Mucosa of rectum (tissue), 2 donors: Measurements from ENCODE around the gene TTLL5.
"Not testable (repeated sequence)": the region's sequence is repeated elsewhere in the genome, so short reads cannot be mapped to it uniquely, and the experiment has no call there.

Source experiments
- H3K27ac ChIP-seq, 2 donors: one replicate each; pipeline ENCODE4 v1.7.0; 2013; ENCODE audit warnings: inconsistent platforms in 2 of 2, low read depth in 2 of 2, low read length in 2 of 2
- H3K27me3 ChIP-seq, 2 donors: one replicate each; pipeline ENCODE4 v1.7.0; 2013; ENCODE audit warnings: low read length in 2 of 2; ENCODE audit not compliant: control insufficient read depth in 2 of 2, insufficient read depth in 2 of 2
- H3K36me3 ChIP-seq, 2 donors: one replicate each; pipeline ENCODE4 v1.7.0; 2013; ENCODE audit warnings: low read length in 2 of 2; ENCODE audit not compliant: control insufficient read depth in 2 of 2, insufficient read depth in 2 of 2
- H3K4me1 ChIP-seq, 2 donors: one replicate each; pipeline ENCODE4 v1.7.0; 2013; ENCODE audit warnings: low read length in 2 of 2, mild to moderate bottlenecking in 1 of 2; ENCODE audit not compliant: control insufficient read depth in 2 of 2, insufficient read depth in 2 of 2
- H3K4me3 ChIP-seq, 2 donors: one replicate each; pipeline ENCODE4 v1.7.0; 2013; ENCODE audit warnings: low read length in 2 of 2
- H3K9ac ChIP-seq, 2 donors: one replicate each; pipeline ENCODE4 v1.7.0; 2013; ENCODE audit warnings: low read length in 2 of 2, low read depth in 1 of 2, mild to moderate bottlenecking in 1 of 2
- H3K9me3 ChIP-seq, 2 donors: one replicate each; pipeline ENCODE4 v1.7.0; 2013; ENCODE audit warnings: low read length in 2 of 2; ENCODE audit not compliant: control insufficient read depth in 2 of 2
- donor health status: healthy.
- donor health status: Normal muscosa, but diverticular disease.

The TTLL5 gene

DNA sequence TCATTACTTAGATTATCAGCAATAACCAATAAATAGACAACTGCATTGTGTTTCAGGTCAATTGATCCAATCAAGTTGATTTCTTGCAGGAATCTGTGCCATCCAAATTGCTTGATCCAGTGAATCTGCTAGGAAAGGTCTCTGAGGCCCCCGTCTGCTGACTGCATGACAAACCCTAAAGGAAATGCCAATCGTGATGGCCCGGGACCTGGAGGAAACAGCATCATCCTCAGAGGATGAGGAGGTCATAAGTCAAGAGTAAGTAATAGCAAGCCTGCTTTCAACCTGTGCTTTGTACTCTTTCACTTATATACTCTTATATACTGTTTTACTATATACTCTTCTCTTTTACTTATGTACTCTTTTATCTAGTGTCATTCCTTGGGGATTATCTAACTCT lies 1.9 kb downstream of the TTLL5 start:
- no peaks in the 10 kb centered on the region for H3K9me3 ChIP-seq
- peaks cover 12 to 15% of the 10 kb centered on the region in 2 donors for H3K4me1 ChIP-seq
- peaks cover 0 to 10% of the 10 kb centered on the region in 2 donors for H3K36me3 ChIP-seq
- no peak overlapping the region for H3K4me3 ChIP-seq
- H3K27ac ChIP-seq: no peak overlapping the region
- H3K27me3 ChIP-seq: no peaks in the 10 kb centered on the region
- H3K9ac ChIP-seq: no peak overlapping the region

DNA sequence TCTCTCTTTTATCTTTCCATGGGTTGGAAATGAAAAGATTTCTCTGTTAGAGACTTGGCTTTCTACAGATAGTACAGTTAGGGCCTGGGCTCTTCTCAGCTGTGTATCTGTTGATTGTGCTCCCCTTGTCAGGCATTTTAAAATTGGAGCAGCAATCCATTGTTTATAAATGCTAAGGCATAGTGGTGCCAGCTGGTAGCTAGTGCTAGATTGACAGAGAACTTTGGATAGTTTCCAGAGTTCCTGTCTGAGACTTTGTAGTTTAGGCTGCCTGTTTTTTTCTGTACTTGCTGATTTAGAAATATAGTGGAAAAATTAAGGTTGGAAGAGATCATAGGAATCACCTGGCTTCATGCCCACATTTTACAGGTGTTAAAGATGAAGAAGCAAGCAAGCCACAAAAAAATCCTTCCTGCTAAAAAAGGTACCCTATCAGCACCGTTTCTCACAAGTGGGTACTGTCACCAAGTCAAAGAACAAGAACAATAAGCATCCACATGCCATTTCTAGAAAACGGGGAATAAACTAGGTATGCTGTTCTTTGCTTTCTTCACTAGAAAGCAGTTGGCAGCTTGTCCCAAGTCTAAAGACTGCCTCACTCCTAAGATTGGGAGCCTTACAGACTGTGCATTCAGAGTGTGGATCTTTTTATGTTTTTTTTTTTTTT lies 6.2 kb downstream of the TTLL5 start:
- Histone ChIP-seq H3K9ac (no peak overlapping the region), H3K27me3 (no peaks in the 10 kb centered on the region), H3K9me3 (no peaks in the 10 kb centered on the region), H3K36me3 (peaks cover 17 to 18% of the 10 kb centered on the region in 2 donors), H3K27ac (no peak overlapping the region), H3K4me1 (no peaks in the 10 kb centered on the region), H3K4me3 (no peak overlapping the region)

DNA sequence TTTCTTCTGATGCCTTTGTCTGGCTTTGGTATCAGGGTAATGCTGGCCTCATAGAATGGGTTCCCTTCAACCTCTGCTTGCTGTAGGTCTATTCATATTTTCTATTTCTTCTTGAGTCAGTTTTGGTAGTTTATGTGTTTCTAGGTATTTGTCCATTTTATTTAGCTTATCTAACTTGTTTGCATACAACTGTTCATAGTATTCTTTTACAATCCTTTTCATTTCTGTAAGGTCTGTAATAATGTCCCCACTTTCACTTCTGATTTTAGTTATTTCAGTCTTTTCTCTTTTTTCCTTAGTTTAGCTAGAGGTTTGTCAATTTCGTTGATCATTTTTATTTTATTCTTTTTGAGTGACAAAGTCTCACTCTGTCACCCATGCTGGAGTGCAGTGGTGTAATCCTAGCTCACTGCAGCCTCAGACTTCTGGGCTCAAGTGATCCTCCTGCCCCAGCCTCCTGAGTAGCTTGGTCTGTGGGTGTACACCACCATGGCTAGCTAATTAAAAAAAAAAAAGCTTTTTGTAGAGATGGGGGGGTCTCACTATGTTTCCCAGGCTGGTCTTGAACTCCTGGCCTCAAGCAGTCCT lies 11.7 kb downstream of the TTLL5 start:
- Histone ChIP-seq H3K4me1 (no peaks in the 10 kb centered on the region), H3K4me3 (no peak overlapping the region), H3K9me3 (no peaks in the 10 kb centered on the region), H3K9ac (no peak overlapping the region), H3K27ac (no peak overlapping the region), H3K36me3 (peaks cover 7 to 18% of the 10 kb centered on the region in 2 donors), H3K27me3 (no peaks in the 10 kb centered on the region)

DNA sequence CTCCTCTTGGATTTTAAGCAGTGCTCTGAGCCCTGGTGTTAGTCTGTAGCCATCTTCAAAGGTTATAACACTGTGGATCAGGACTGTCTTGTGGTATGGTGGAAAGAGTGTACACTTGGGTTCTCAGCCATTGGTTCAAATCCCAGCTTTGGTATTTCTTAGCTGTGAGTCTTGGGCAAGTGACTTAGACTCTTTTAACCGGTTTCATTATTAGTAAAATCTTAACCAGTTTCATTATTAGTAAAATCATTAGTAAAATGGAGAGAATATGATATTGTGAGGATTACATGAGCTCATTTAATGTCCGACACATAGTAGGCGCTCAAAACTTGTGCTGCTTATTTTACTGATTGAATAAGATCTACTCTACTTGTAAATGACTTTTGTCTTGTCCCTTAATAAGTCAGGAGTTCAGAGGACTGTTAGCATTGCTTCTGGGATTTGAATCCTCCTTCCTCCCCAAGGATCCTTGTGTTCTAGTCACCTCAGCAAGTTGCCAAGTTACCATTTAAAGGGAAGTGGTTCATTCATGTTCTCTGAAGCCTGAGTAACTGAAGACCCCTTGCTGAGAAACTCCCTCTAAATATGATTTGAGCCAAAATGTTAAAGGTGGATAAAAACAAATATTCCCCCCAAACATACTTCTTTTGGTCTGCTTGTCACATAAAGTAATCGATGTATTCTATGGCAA lies 12.4 kb downstream of the TTLL5 start:
- no peak overlapping the region for H3K27ac ChIP-seq
- peaks cover 7 to 18% of the 10 kb centered on the region in 2 donors for H3K36me3 ChIP-seq
- no peaks in the 10 kb centered on the region for H3K27me3 ChIP-seq
- no peaks in the 10 kb centered on the region for H3K4me1 ChIP-seq
- H3K9me3 ChIP-seq: no peaks in the 10 kb centered on the region
- no peak overlapping the region for H3K9ac ChIP-seq
- no peak overlapping the region for H3K4me3 ChIP-seq

DNA sequence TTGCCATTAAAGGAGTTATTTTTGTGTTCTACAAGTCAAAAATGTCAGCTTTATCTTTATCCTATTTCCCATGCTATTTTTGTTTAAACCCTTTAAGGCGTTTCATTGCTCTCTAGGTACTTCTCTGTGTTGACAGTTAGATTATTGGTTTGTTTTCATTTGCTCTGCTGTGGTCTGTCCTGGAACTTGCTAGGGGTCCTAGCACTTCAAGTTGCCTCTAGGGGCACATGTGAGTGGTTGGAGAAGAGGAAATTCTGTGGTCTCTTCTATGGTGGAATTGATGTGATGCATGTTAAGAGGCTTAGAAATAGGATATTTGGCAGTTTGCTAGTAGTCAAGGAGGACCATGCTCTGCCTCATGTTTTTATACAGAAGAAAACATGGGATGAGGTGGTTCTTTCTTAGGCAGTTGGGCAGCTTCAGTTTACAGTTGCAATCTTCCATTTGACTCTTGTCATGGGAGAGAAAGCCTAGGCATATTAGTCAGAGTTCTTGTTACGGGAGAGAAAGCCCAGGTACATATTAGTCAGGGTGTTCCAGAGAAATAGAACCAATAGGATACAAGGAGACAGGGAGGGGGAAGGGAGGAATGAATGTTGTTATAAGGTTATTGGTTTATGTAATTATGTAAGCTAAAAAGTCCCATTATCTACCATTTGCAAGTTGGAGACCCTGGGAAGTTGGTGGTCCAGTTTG lies 14.4 kb downstream of the TTLL5 start:
- peaks cover 1 to 6% of the 10 kb centered on the region in 2 donors for H3K36me3 ChIP-seq
- H3K4me1 ChIP-seq: no peaks in the 10 kb centered on the region
- no peak overlapping the region for H3K27ac ChIP-seq
- H3K9ac ChIP-seq: no peak overlapping the region
- no peaks in the 10 kb centered on the region for H3K27me3 ChIP-seq
- no peak overlapping the region for H3K4me3 ChIP-seq
- no peaks in the 10 kb centered on the region for H3K9me3 ChIP-seq

DNA sequence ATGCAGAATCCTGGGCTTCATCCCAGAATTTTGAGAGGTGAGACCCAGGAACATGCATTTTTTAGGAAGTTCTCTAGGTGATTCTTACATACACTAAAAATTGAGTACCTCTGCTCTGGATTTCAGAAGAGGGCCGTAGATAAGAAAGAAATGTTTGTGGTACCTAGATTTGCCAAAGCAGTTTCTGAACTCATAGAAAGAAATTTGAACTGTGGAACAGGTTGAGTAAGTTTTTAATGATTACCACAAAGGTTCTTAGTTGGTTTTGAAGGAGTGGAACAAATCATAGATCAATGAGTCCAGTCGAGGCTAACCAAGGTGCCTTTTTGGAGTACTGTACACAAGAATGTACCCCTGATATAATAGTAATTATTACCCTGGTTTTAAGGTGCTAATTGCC lies 24.9 kb downstream of the TTLL5 start:
- H3K4me1 ChIP-seq: no peaks in the 10 kb centered on the region
- peaks cover 21% of the 10 kb centered on the region in 2 donors for H3K36me3 ChIP-seq
- no peaks in the 10 kb centered on the region for H3K27me3 ChIP-seq
- H3K9ac ChIP-seq: no peak overlapping the region
- H3K4me3 ChIP-seq: no peak overlapping the region
- no peaks in the 10 kb centered on the region for H3K9me3 ChIP-seq
- H3K27ac ChIP-seq: no peak overlapping the region

DNA sequence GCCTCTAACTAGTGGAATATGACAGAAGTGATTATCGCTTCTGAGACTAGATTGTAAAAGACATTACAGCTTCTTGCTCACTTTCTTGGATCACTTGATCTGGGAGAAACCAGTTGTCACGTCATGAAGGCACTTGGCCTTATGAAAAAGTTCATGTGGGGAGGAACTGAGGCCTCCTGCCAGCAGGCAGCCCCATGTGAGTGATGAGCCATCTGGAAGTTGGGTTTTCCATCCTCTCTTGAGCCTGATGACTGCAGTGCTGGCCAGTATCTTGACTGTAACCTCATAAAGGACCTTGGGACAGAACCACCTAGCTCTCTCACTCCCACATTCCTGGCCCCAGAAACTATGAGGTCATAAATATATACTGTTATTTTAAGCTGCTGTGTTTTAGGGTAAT lies 28.0 kb downstream of the TTLL5 start:
- Histone ChIP-seq H3K9ac (no peak overlapping the region), H3K4me3 (no peak overlapping the region), H3K36me3 (peaks cover 16 to 26% of the 10 kb centered on the region in 2 donors), H3K4me1 (no peaks in the 10 kb centered on the region), H3K9me3 (no peaks in the 10 kb centered on the region), H3K27me3 (no peaks in the 10 kb centered on the region), H3K27ac (no peak overlapping the region)

DNA sequence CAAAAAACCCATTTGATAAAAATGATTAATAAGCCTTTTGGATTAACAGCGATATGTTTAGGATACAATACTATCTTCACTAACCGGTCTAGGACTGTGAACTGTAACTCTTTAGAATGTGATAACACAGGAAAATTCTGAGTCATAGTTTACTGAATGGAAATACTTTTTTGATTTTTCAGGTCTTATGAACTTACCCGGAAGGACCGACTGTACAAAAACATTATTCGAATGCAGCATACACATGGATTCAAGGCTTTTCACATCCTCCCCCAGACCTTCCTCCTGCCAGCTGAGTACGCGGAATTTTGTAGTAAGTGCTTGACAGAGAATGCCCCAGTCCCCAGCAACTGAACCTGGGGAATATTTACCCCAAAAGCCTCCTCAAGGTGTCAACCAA lies 29.0 kb downstream of the TTLL5 start:
- H3K9me3 ChIP-seq: no peaks in the 10 kb centered on the region
- H3K27me3 ChIP-seq: no peaks in the 10 kb centered on the region
- H3K4me3 ChIP-seq: no peak overlapping the region
- H3K27ac ChIP-seq: no peak overlapping the region
- peaks cover 16 to 20% of the 10 kb centered on the region in 2 donors for H3K36me3 ChIP-seq
- H3K4me1 ChIP-seq: no peaks in the 10 kb centered on the region
- no peak overlapping the region for H3K9ac ChIP-seq

DNA sequence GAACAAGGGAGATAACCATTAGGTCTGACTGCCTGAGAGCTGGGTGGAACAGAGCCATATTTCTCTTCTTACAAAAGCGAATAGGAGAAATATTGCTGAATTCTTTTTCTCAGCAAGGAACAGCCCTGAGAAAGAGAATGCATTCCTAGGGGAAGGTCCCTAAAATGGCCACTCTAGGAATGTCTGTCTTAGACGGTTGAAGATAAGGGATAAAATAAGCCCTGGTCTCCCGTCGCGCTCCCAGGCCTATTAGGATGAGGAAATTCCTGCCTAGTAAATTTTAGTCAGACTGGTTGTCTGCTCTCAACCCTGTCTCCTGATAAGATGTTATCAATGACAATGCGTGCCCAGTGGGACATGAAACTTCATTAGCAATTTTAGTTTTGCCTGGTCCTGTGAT lies 34.0 kb downstream of the TTLL5 start:
- H3K36me3 ChIP-seq: peaks cover 20 to 32% of the 10 kb centered on the region in 2 donors
- H3K27me3 ChIP-seq, H3K4me3 ChIP-seq: not testable (repeated sequence)

DNA sequence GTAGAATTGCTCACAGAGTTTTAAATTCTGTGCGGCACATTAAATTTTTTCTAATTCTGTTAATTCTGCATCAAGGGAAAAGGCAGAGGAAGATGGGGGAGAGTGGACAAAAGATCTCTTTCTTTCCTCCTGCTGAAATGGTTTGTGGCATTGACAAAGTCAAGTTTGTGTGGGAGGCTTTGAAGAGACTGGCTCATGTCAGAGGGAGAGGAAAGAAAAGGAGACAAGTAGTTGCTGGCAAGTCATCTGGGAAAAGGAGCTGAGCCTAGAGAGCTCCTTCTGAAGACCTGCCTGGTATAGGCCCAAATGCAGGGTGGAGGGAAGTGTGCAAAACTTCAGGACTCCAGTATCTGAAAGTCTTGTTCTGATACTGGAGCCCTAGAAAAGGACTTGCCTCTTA lies 36.3 kb downstream of the TTLL5 start:
- H3K36me3 ChIP-seq: peaks cover 14 to 25% of the 10 kb centered on the region in 2 donors

More for the DNA sequence above, 34.0 kb downstream of the TTLL5 start:
- H3K9me3 ChIP-seq, H3K27ac ChIP-seq, H3K9ac ChIP-seq, H3K4me1 ChIP-seq: not testable (repeated sequence)

More for the DNA sequence above, 36.3 kb downstream of the TTLL5 start:
- H3K4me1 ChIP-seq: no peaks in the 10 kb centered on the region
- no peaks in the 10 kb centered on the region for H3K9me3 ChIP-seq
- H3K27ac ChIP-seq: no peak overlapping the region
- no peak overlapping the region for H3K9ac ChIP-seq
- H3K27me3 ChIP-seq: no peaks in the 10 kb centered on the region
- no peak overlapping the region for H3K4me3 ChIP-seq
